ENCODE results near the gene CTIF. TPM values are rescaled to one million over a fixed set of nuclear protein-coding genes. Genes with fewer than 3 reads are reported as not detected.
A peak's percentile ranks its signal among the peaks of the same experiment; 100 is the strongest.

The CTIF gene
- polyA plus RNA-seq, 1 of the 3 experiments (the other 2 are of a cell fraction), result 47.2 TPM

DNA sequence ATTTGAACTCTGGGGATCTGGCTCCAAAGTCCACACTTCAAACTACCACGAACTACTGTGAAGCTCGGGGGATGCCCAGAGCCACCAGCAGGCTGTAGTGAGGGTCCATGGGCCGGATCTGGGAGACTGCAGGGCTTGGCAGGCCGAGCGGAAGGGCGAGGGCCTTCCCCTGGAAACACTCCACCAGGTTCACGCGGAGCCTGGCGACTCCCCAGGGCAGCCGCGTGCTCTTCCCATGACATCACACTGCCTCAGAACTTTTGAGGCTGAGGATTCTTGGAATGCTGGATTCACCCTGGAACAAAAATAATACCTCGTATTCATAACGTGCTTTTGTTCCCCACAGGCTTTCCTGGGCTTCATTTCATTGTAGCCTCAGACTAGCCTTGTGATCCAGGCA is 210.9 kb downstream of the CTIF start:
- Histone ChIP-seq H3K9me3 (no peaks in the 10 kb centered on the region), H2AFZ (ENCODE audit: low read depth) (no peak overlapping the region), H3K4me2 (no peak overlapping the region), H3F3A (replicated peaks; ENCODE audit: insufficient read depth) (no peaks in the 10 kb centered on the region), H3K79me2 (ENCODE audit: insufficient read depth) (peaks cover 10% of the 10 kb centered on the region; the same call in 1 of the 2 replicates), H3K9me2 (no peaks in the 10 kb centered on the region), H3K27me3 (ENCODE audit: insufficient read depth) (no peaks in the 10 kb centered on the region), H3K4me1 (ENCODE audit: control insufficient read depth in 1 of 2, insufficient read depth in 2 of 2, low read depth in 1 of 2, low read length in 1 of 2) (peaks cover 0 to 43% of the 10 kb centered on the region in 2 experiments; a peak in 2 of 4 replicates), H3K27ac (ENCODE audit: low read depth in 2 of 2, low read length in 1 of 2) (peak overlapping the region in 1 of 2 experiments; percentile 20; a peak in 1 of 4 replicates), H3K36me3 (replicated peaks in 1 of 2; ENCODE audit: control insufficient read depth in 1 of 2, insufficient read depth in 2 of 2, low read length in 1 of 2) (peaks cover 2 to 4% of the 10 kb centered on the region in 2 experiments), H3K9ac (no peak overlapping the region), H4K20me1 (ENCODE audit: insufficient read depth) (0 out of 2 replicates have a peak, but pooled peaks cover 4% of the 10 kb centered on the region), H3K4me3 (ENCODE audit: low read depth in 2 of 2, low read length in 1 of 2) (no peak overlapping the region)
- DNase-seq, result no peak
- CTCF ChIA-PET, result interaction anchor here (1.4 kb wide), 1 partner anchor 37 kb away, joined by 3 read pairs; no protein-coding TSS in a partner anchor
- POLR2A ChIA-PET, result no interaction called here
- 98% methylated on average over 7 of the region's 13 CpGs for WGBS (ENCODE audit: low lambda C conversion rate)
- TF ChIP-seq, protein P1, sequence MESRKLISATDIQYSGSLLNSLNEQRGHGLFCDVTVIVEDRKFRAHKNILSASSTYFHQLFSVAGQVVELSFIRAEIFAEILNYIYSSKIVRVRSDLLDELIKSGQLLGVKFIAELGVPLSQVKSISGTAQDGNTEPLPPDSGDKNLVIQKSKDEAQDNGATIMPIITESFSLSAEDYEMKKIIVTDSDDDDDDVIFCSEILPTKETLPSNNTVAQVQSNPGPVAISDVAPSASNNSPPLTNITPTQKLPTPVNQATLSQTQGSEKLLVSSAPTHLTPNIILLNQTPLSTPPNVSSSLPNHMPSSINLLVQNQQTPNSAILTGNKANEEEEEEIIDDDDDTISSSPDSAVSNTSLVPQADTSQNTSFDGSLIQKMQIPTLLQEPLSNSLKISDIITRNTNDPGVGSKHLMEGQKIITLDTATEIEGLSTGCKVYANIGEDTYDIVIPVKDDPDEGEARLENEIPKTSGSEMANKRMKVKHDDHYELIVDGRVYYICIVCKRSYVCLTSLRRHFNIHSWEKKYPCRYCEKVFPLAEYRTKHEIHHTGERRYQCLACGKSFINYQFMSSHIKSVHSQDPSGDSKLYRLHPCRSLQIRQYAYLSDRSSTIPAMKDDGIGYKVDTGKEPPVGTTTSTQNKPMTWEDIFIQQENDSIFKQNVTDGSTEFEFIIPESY (IDR thresholded peaks at IDR 0.05; ENCODE audit: borderline replicate concordance, low read depth), result 0 out of 2 replicates have a peak, but pooled peaks have one; percentile 38
- no peak for TF ChIP-seq TEAD4 (IDR thresholded peaks at IDR 0.05; ENCODE audit: borderline replicate concordance, insufficient read depth)
- peak; percentile 17; the same call in 1 of the 2 replicates for TF ChIP-seq RXRA (IDR thresholded peaks at IDR 0.05; ENCODE audit: borderline replicate concordance, low read depth)
- TF ChIP-seq MXI1 (IDR thresholded peaks at IDR 0.05; ENCODE audit: low read depth, low read length), result no peak

DNA sequence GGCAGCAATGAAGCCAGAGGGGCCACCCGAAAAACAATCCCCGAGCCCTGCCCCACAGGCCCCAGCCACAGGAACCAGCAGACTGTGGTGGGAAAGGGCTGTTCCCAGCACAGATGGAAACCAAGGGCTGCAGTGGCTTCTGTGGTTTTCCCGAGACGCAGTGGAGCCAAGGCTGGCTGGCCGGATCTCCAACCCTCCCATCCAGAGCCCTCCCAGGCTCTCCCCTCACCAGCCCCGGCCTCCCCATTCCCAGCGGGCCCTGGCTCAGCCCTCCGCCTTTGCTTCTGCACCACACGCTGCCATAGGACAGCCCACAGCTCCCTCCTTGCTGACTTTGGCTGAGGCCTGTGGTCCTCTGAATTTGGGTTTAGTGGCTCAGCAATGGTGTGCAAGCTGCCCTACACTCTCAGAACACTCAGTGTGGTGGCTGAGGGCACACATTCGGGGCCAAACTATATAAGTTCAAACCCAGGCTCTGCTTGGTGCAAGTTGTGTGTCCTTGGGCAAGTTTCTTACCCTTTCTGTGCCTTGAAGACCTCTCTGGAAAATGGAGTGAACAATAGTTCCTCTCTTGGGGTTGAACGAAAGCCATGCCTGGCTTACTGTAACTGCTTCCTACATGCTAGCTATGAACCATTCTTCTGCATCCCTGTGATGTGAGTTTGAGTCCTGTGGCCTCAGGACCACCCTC is 211.8 kb downstream of the CTIF start:
- Histone ChIP-seq H3K9ac (no peak overlapping the region), H3K27ac (ENCODE audit: low read depth in 2 of 2, low read length in 1 of 2) (peak overlapping the region; percentile 20 to 91; a peak in 2 of 4 replicates)
- TF ChIP-seq CHD2 (IDR thresholded peaks at IDR 0.05; ENCODE audit: low read length, partially characterized antibody), result no peak
- TF ChIP-seq TEAD4 (IDR thresholded peaks at IDR 0.05; ENCODE audit: borderline replicate concordance, insufficient read depth), result no peak
- TF ChIP-seq, protein P2, sequence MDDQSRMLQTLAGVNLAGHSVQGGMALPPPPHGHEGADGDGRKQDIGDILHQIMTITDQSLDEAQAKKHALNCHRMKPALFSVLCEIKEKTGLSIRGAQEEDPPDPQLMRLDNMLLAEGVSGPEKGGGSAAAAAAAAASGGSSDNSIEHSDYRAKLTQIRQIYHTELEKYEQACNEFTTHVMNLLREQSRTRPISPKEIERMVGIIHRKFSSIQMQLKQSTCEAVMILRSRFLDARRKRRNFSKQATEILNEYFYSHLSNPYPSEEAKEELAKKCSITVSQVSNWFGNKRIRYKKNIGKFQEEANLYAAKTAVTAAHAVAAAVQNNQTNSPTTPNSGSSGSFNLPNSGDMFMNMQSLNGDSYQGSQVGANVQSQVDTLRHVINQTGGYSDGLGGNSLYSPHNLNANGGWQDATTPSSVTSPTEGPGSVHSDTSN (IDR thresholded peaks at IDR 0.05), result no peak
- TF ChIP-seq EZH2phosphoT487 (IDR thresholded peaks at IDR 0.05; ENCODE audit: borderline replicate concordance, low read depth), result no peak
- no peak for TF ChIP-seq SMC3 (IDR thresholded peaks at IDR 0.05; ENCODE audit: low read depth, low read length)
- no peak for TF ChIP-seq RXRA (IDR thresholded peaks at IDR 0.05; ENCODE audit: borderline replicate concordance, low read depth)
- TF ChIP-seq, protein P3, sequence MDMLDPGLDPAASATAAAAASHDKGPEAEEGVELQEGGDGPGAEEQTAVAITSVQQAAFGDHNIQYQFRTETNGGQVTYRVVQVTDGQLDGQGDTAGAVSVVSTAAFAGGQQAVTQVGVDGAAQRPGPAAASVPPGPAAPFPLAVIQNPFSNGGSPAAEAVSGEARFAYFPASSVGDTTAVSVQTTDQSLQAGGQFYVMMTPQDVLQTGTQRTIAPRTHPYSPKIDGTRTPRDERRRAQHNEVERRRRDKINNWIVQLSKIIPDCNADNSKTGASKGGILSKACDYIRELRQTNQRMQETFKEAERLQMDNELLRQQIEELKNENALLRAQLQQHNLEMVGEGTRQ (IDR thresholded peaks at IDR 0.05; ENCODE audit: borderline replicate concordance, low read depth, low read length), result no peak
- no peak for TF ChIP-seq FOXJ3 (CRISPR knock-in tag; IDR thresholded peaks at IDR 0.05)
- TF ChIP-seq ELF1 (IDR thresholded peaks at IDR 0.05), result no peak
- no peak for TF ChIP-seq MEF2A (IDR thresholded peaks at IDR 0.05; ENCODE audit: borderline replicate concordance, low read depth)
- TF ChIP-seq, protein P1 (IDR thresholded peaks at IDR 0.05; ENCODE audit: borderline replicate concordance, low read depth), result no peak
- TF ChIP-seq RCOR1 (IDR thresholded peaks at IDR 0.05; ENCODE audit: low read length), result no peak
- TF ChIP-seq, protein P4, sequence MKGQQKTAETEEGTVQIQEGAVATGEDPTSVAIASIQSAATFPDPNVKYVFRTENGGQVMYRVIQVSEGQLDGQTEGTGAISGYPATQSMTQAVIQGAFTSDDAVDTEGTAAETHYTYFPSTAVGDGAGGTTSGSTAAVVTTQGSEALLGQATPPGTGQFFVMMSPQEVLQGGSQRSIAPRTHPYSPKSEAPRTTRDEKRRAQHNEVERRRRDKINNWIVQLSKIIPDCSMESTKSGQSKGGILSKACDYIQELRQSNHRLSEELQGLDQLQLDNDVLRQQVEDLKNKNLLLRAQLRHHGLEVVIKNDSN (IDR thresholded peaks at IDR 0.05; ENCODE audit: borderline replicate concordance, low read depth), result no peak
- TF ChIP-seq, protein P5, sequence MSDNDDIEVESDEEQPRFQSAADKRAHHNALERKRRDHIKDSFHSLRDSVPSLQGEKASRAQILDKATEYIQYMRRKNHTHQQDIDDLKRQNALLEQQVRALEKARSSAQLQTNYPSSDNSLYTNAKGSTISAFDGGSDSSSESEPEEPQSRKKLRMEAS (IDR thresholded peaks at IDR 0.05; ENCODE audit: low read depth), result no peak
- TF ChIP-seq TCF12 (IDR thresholded peaks at IDR 0.05), result no peak
- TF ChIP-seq MXI1 (IDR thresholded peaks at IDR 0.05; ENCODE audit: low read depth, low read length), result no peak
- no peak for TF ChIP-seq GABPA (IDR thresholded peaks at IDR 0.05; ENCODE audit: low read depth)
- TF ChIP-seq NFIC (IDR thresholded peaks at IDR 0.05; ENCODE audit: borderline replicate concordance), result no peak

More for the DNA sequence above, 211.8 kb downstream of the CTIF start:
- H4K20me1 ChIP-seq (ENCODE audit: insufficient read depth), result 0 out of 2 replicates have a peak, but pooled peaks cover 4% of the 10 kb centered on the region
- DNase-seq, result no peak
- H3K9me2 ChIP-seq, result no peaks in the 10 kb centered on the region
- ChIA-PET CTCF (interaction anchor here (0.7 to 1.4 kb wide), 5 partner anchors 9 to 138 kb away, joined by 3 read pairs; no protein-coding TSS in a partner anchor), POLR2A (interaction anchor here (1.6 kb wide), 1 partner anchor 109 kb away, joined by 6 read pairs; no protein-coding TSS in a partner anchor)
- H3K4me2 ChIP-seq, result no peak overlapping the region
- WGBS (ENCODE audit: low lambda C conversion rate), result 93% methylated on average over 7 of the region's 11 CpGs
- H3K27me3 ChIP-seq (ENCODE audit: insufficient read depth), result no peaks in the 10 kb centered on the region
- no peaks in the 10 kb centered on the region for H3K9me3 ChIP-seq
- peaks cover 0 to 42% of the 10 kb centered on the region in 2 experiments; a peak in 2 of 4 replicates for H3K4me1 ChIP-seq (ENCODE audit: control insufficient read depth in 1 of 2, insufficient read depth in 2 of 2, low read depth in 1 of 2, low read length in 1 of 2)
- H3K4me3 ChIP-seq (ENCODE audit: low read depth in 2 of 2, low read length in 1 of 2), result no peak overlapping the region
- H2AFZ ChIP-seq (ENCODE audit: low read depth), result no peak overlapping the region
- peaks cover 6% of the 10 kb centered on the region; the same call in 1 of the 2 replicates for H3K79me2 ChIP-seq (ENCODE audit: insufficient read depth)
- H3F3A ChIP-seq (replicated peaks; ENCODE audit: insufficient read depth), result no peaks in the 10 kb centered on the region
- peaks cover 0 to 2% of the 10 kb centered on the region in 2 experiments for H3K36me3 ChIP-seq (replicated peaks in 1 of 2; ENCODE audit: control insufficient read depth in 1 of 2, insufficient read depth in 2 of 2, low read length in 1 of 2)

Data from SK-N-SH (cell line).